HG02852 (cell line): ENCODE measurements around the gene XYLT1.

Source experiments
- ATAC-seq: cut with Tn5 transposase; IDR thresholded peaks from one replicate; pipeline ENCODE4 v1.9.1; 2021; ENCODE audit warnings: mild to moderate bottlenecking, moderate library complexity; ENCODE audit not compliant: unreplicated experiment

The XYLT1 gene

GRCh38 chr16:17362183-17362582 is 108.6 kb downstream of the XYLT1 start:
- no peak for ATAC-seq

- ATAC-seq = no peak
Measured at GRCh38 chr16:17360693-17361122, 110.1 kb downstream of the XYLT1 start.

- no peak for ATAC-seq
Measured at GRCh38 chr16:17359788-17360390, 110.9 kb downstream of the XYLT1 start.

GRCh38 chr16:17358846-17359245 is 111.9 kb downstream of the XYLT1 start:
- no peak for ATAC-seq

- ATAC-seq = no peak
Measured at GRCh38 chr16:17358355-17358754, 112.4 kb downstream of the XYLT1 start.

- no peak for ATAC-seq
Measured at GRCh38 chr16:17357307-17358062, 113.3 kb downstream of the XYLT1 start.

- no peak for ATAC-seq
Measured at GRCh38 chr16:17356243-17356933, 114.4 kb downstream of the XYLT1 start.

- no peak for ATAC-seq
Measured at GRCh38 chr16:17354685-17355084, 116.1 kb downstream of the XYLT1 start.

- ATAC-seq = no peak
Measured at GRCh38 chr16:17354141-17354601, 116.6 kb downstream of the XYLT1 start.

GRCh38 chr16:17353561-17353960 is 117.2 kb downstream of the XYLT1 start:
- ATAC-seq = no peak

GRCh38 chr16:17351441-17352035 is 119.2 kb downstream of the XYLT1 start:
- ATAC-seq = no peak

GRCh38 chr16:17350207-17350606 is 120.6 kb downstream of the XYLT1 start:
- no peak for ATAC-seq

- ATAC-seq = no peak
Measured at GRCh38 chr16:17348826-17349225, 121.9 kb downstream of the XYLT1 start.

- ATAC-seq = no peak
Measured at GRCh38 chr16:17348042-17348783, 122.5 kb downstream of the XYLT1 start.

- no peak for ATAC-seq
Measured at GRCh38 chr16:17347624-17348023, 123.1 kb downstream of the XYLT1 start.

- ATAC-seq = no peak
Measured at GRCh38 chr16:17346621-17347569, 123.9 kb downstream of the XYLT1 start.

GRCh38 chr16:17345043-17345442 is 125.7 kb downstream of the XYLT1 start:
- no peak for ATAC-seq

- ATAC-seq = no peak
Measured at GRCh38 chr16:17343728-17344127, 127.0 kb downstream of the XYLT1 start.

GRCh38 chr16:17343028-17343427 is 127.7 kb downstream of the XYLT1 start:
- ATAC-seq = peak; percentile 43

GRCh38 chr16:17342031-17342430 is 128.7 kb downstream of the XYLT1 start:
- ATAC-seq = no peak
